ENCODE measurements around the gene CSAG2.

Gene CSAG2

GRCh38 chrX:152663086-152663485 is 46.0 kb downstream of the CSAG2 start:
- no peak for DNase-seq (ENCODE audit: low read depth)

- no peak for DNase-seq (ENCODE audit: low read depth)
Measured at GRCh38 chrX:152658302-152658701, 50.8 kb downstream of the CSAG2 start.

All from activated T-cell treated with anti-CD3 and anti-CD28 coated beads for 48 hours (primary cell).